K562 (cell line): Measurements from ENCODE around the gene NFKB2. TPM values are rescaled to one million over a fixed set of nuclear protein-coding genes. Genes with fewer than 3 reads are reported as not detected.

Source experiments
- CEBPB ChIP-seq: fragments of 450-650 bp; IDR thresholded peaks from 2 replicates; pipeline ENCODE4 v1.6.1; 2016; ENCODE audit warnings: missing genetic modification characterization, missing compliant biosample characterization
- FOSL1 ChIP-seq: fragments of 200-800 bp; sonication (Bioruptor generic); conservative IDR thresholded peaks from 2 replicates; pipeline ENCODE4 v1.6.1; 2016; ENCODE audit warnings: missing genetic modification characterization, missing compliant biosample characterization
- NFIC ChIP-seq: fragments of 450-650 bp; IDR thresholded peaks from 2 replicates; pipeline ENCODE4 v1.6.1; 2017; ENCODE audit warnings: mild to moderate bottlenecking, inconsistent platforms
- PHF21A ChIP-seq: fragments of 450-650 bp; IDR thresholded peaks from 2 replicates; pipeline ENCODE4 v1.6.1; 2017; ENCODE audit warnings: low read depth, borderline replicate concordance
- PYGO2 ChIP-seq: fragments of 450-650 bp; IDR thresholded peaks from 2 replicates; pipeline ENCODE4 v1.6.1; 2016; ENCODE audit warnings: mild to moderate bottlenecking, missing genetic modification characterization, moderate library complexity, missing compliant biosample characterization
- RUNX1 ChIP-seq: sonication (generic); IDR thresholded peaks from 2 replicates; pipeline ENCODE4 v1.6.1; 2016; ENCODE audit warnings: antibody characterized with exemption, low read depth
- SNRNP70 ChIP-seq: fragments of 200-400 bp; formaldehyde crosslinking; optimal IDR thresholded peaks from 2 replicates; pipeline ENCODE3; 2017; ENCODE audit warnings: low read depth, low read length
- THAP7 ChIP-seq: fragments of 250-450 bp; sonication (Bioruptor Pico); IDR thresholded peaks from 2 replicates; pipeline ENCODE4 v1.5.0; 2021
- TRIM24 ChIP-seq, 2 experiments: fragments of 450-650 bp; IDR thresholded peaks; 2 replicates each; pipeline ENCODE4 v1.6.1; 2016
- XRCC3 ChIP-seq: fragments of 450-650 bp; IDR thresholded peaks from 2 replicates; pipeline ENCODE4 v1.6.1; 2017; ENCODE audit warnings: mild to moderate bottlenecking, moderate library complexity
- ZNF507 ChIP-seq: conservative IDR thresholded peaks from 2 replicates; pipeline ENCODE4 v1.6.1; 2017; ENCODE audit warnings: missing genetic modification characterization, missing compliant biosample characterization
- polyA plus RNA-seq, 8 experiments: library from polyadenylated mRNA; depleted of rRNA in 4 of 8; stranded (reverse) in 5 of 8; unstranded in 3 of 8; fragments of >200 nt; fragmentation: Nextera tagmentation in 2 of 8; fragmentation: Illumina TruSeq in 1 of 8; extraction: Ambion mirVana in 2 of 8; extraction: Trizol in 1 of 8; gene quantifications; 2 replicates each; pipeline versions ENCODE4 v1.2.1 to v1.2.3, GENCODE V29; 2011 to 2014; ENCODE audit warnings: inconsistent platforms in 1 of 8, missing spikeins in 1 of 8
- total RNA-seq, 7 experiments: library from RNA; depleted of rRNA in 6 of 7; stranded (reverse); fragments of >200 nt in 6 of 7; fragmentation: Illumina TruSeq in 2 of 7; extraction: Trizol in 2 of 7; gene quantifications; 2 replicates each; pipeline versions ENCODE4 v1.2.1 to v1.2.3, GENCODE V29; 2011 to 2021; ENCODE audit warnings: low replicate concordance in 1 of 7

NFKB2 gene
- total and polyA plus RNA-seq, 9 of the 15 experiments (the other 6 are each of a cell fraction or from before 2014, with no cell fraction given): 0.07 to 20.3 (median 7.9) TPM

GRCh38 chr10:102397222-102398171 lies 2.0 kb downstream of the NFKB2 start (continued):
- no peak for TF ChIP-seq TRIM24 (IDR thresholded peaks at IDR 0.05)
- TF ChIP-seq XRCC3: no peak
- no peak for TF ChIP-seq FOSL1 (tag)
- TF ChIP-seq RUNX1: no peak
- peak; percentile 51 for TF ChIP-seq CEBPB (tag)
- no peak for TF ChIP-seq THAP7 (CRISPR knock-in tag)
- no peak for TF ChIP-seq PYGO2
- no peak for TF ChIP-seq PHF21A
- TF ChIP-seq NFIC: no peak
- TF ChIP-seq ZNF507 (tag): no peak
- no peak for TF ChIP-seq SNRNP70
